Gastrocnemius medialis (tissue), 4 donors: ENCODE data around the gene NT5C3B.
"Not testable (repeated sequence)": the region's sequence is repeated elsewhere in the genome, so short reads cannot be mapped to it uniquely, and the experiment has no call there.

Experiments
- CTCF ChIP-seq, 5 experiments: fragments of 450-650 bp in 3 of 5; fragments of 200-600 bp in 2 of 5; sonication (generic) in 2 of 5; IDR thresholded peaks in 4 of 5; conservative IDR thresholded peaks in 1 of 5; 1 replicate in 4 of 5; 2 replicates in 1 of 5; pipeline ENCODE4 v1.5.1; 2016 to 2019; ENCODE audit warnings: antibody characterized with exemption in 5 of 5, mild to moderate bottlenecking in 3 of 5, moderate library complexity in 3 of 5
- POLR2A ChIP-seq, 2 donors: fragments of 450-650 bp; IDR thresholded peaks; one replicate each; pipeline ENCODE4 v1.6.1; 2017; ENCODE audit warnings: antibody characterized with exemption in 2 of 2, mild to moderate bottlenecking in 2 of 2, moderate library complexity in 2 of 2

- TF ChIP-seq POLR2A (IDR thresholded peaks at IDR 0.05); CTCF (IDR thresholded peaks at IDR 0.05 in 4 of 5, conservative IDR thresholded peaks at IDR 0.05 in 1 of 5): not testable (repeated sequence)
Measured at GRCh38 chr17:41840781-41841180, 4.7 kb upstream of the NT5C3B start.
